K562 (cell line): ENCODE measurements around the gene GTPBP8. TPM values are rescaled to one million over a fixed set of nuclear protein-coding genes. Genes with fewer than 3 reads are reported as not detected.

ENCODE experiments used
- ATAC-seq: fragments of 200-7000 bp; cut with Tn5 transposase; 3 replicates; pipeline ENCODE4 v1.9.1; 2020; ENCODE audit warnings: moderate library complexity
- BruUV-seq: library from RNA; stranded (reverse); fragments of 400-500 nt; replicated peaks from 2 replicates; lab custom pipeline; 2021; lab: Mats Ljungman, UMichigan
- CTCF ChIA-PET: fragments of 300-600 bp; formaldehyde crosslinking; extraction: SDS; loops from one replicate; lab custom pipeline; 2021; ENCODE audit warnings: low intra/inter-chr PET ratio; lab: Yijun Ruan, JAX
- POLR2A ChIA-PET: fragments of 300-600, 350-650 bp; sonication (Branson Sonifier 250); formaldehyde crosslinking; extraction: SDS; loops from one replicate; lab custom pipeline; 2021; ENCODE audit warnings: antibody characterized with exemption, inconsistent platforms; lab: Yijun Ruan, JAX
- DNase-seq, 4 experiments: peaks; one replicate each; pipeline versions ENCODE4 v3.0.0 to v3.0.0-alpha.2; 2011 to 2018; ENCODE audit warnings: low spot score in 3 of 4, mixed read lengths in 3 of 4; ENCODE audit errors: extremely low read depth in 1 of 4
- FAIRE-seq: peaks from 2 replicates; lab custom pipeline; 2011; peaks lifted over from hg19 to GRCh38; lab: Jason Lieb, UNC
- H2AFZ ChIP-seq: 2 replicates; pipeline ENCODE4 v1.6.0; 2011; ENCODE audit warnings: low read depth, low read length, control low read depth, inconsistent platforms
- H3K27ac ChIP-seq: fragments of 200-600 bp; 3 replicates; pipeline ENCODE4 v1.8.0; 2011; ENCODE audit warnings: low read depth, mild to moderate bottlenecking, control low read depth, inconsistent platforms, low read length, moderate library complexity, mixed read lengths; ENCODE audit errors: extremely low read depth
- H3K27me3 ChIP-seq, 2 experiments: fragments of 300-600 bp in 1 of 2; 2 replicates in 1 of 2; 3 replicates in 1 of 2; pipeline versions ENCODE4 v1.6.0 to v1.8.0; 2011; ENCODE audit warnings: inconsistent platforms in 2 of 2, low read length in 2 of 2, mild to moderate bottlenecking in 1 of 2, mixed read lengths in 1 of 2, moderate library complexity in 1 of 2; ENCODE audit not compliant: control insufficient read depth in 2 of 2, insufficient read depth in 2 of 2
- H3K36me3 ChIP-seq: fragments of 300-600 bp; 3 replicates; pipeline ENCODE4 v1.8.0; 2011; ENCODE audit warnings: mild to moderate bottlenecking, low read length, inconsistent platforms; ENCODE audit not compliant: control insufficient read depth, insufficient read depth
- H3K4me1 ChIP-seq, 2 experiments: fragments of 200-600 bp in 1 of 2; replicated peaks in 1 of 2; 2 replicates in 1 of 2; 3 replicates in 1 of 2; pipeline versions ENCODE4 v1.5.1 to v1.8.0; 2011; ENCODE audit warnings: inconsistent platforms in 2 of 2, low read length in 2 of 2, mild to moderate bottlenecking in 1 of 2, mixed read lengths in 1 of 2, moderate library complexity in 1 of 2; ENCODE audit not compliant: control insufficient read depth in 2 of 2, insufficient read depth in 2 of 2
- H3K4me2 ChIP-seq: 2 replicates; pipeline ENCODE4 v1.6.1; 2011; ENCODE audit warnings: low read length, control low read depth, inconsistent platforms, mixed read lengths; ENCODE audit not compliant: insufficient read depth
- H3K4me3 ChIP-seq: fragments of 200-600 bp; sonication (generic), shearing (Covaris generic); 2 replicates; pipeline ENCODE4 v1.5.1; 2016; ENCODE audit warnings: control low read depth, inconsistent platforms
- H3K79me2 ChIP-seq: fragments of 200-600 bp; 3 replicates; pipeline ENCODE4 v1.8.0; 2011; ENCODE audit warnings: low read length, inconsistent platforms; ENCODE audit not compliant: control insufficient read depth, insufficient read depth
- H3K9ac ChIP-seq, 2 experiments: 2 replicates each; pipeline versions ENCODE4 v1.6.0 to v1.6.1; 2011; ENCODE audit warnings: low read depth in 2 of 2, low read length in 2 of 2, control low read depth in 1 of 2, inconsistent platforms in 1 of 2, mild to moderate bottlenecking in 1 of 2, mixed read lengths in 1 of 2; ENCODE audit not compliant: insufficient read depth in 1 of 2
- H3K9me1 ChIP-seq: one replicate; pipeline ENCODE4 v1.6.0; 2011; ENCODE audit warnings: inconsistent platforms, mild to moderate bottlenecking, low read length, moderate library complexity; ENCODE audit not compliant: control insufficient read depth, insufficient read depth
- H3K9me3 ChIP-seq: replicated peaks from 2 replicates; pipeline ENCODE4 v1.5.1; 2011; ENCODE audit warnings: low read depth, low read length, inconsistent platforms; ENCODE audit not compliant: control insufficient read depth, insufficient read depth
- H4K20me1 ChIP-seq: replicated peaks from 2 replicates; pipeline ENCODE4 v1.6.1; 2011; ENCODE audit warnings: low read length, inconsistent platforms, mixed read lengths; ENCODE audit not compliant: control insufficient read depth, insufficient read depth
- CEBPB ChIP-seq: fragments of 450-650 bp; IDR thresholded peaks from 2 replicates; pipeline ENCODE4 v1.6.1; 2016; ENCODE audit warnings: missing genetic modification characterization, missing compliant biosample characterization
- CEBPG ChIP-seq, 3 experiments: fragments of 200-800 bp in 1 of 3; sonication (Bioruptor generic) in 1 of 3; sonication (generic) in 1 of 3; formaldehyde crosslinking in 1 of 3; IDR thresholded peaks in 2 of 3; conservative IDR thresholded peaks in 1 of 3; 2 replicates each; pipeline versions ENCODE4 v1.6.1 to v1.8.0; 2016 to 2022; ENCODE audit warnings: missing compliant biosample characterization in 2 of 3, missing genetic modification characterization in 2 of 3, mild to moderate bottlenecking in 1 of 3, missing genetic modification reagents in 1 of 3
- SMARCC2 ChIP-seq: fragments of 450-650 bp; IDR thresholded peaks from 2 replicates; pipeline ENCODE4 v1.6.1; 2017; ENCODE audit warnings: antibody characterized with exemption, moderate library complexity, mild to moderate bottlenecking, low read depth
- ZNF121 ChIP-seq: sonication (generic); formaldehyde crosslinking; conservative IDR thresholded peaks from 2 replicates; pipeline ENCODE4 v1.8.0; 2022; ENCODE audit warnings: missing genetic modification reagents
- WGBS: fragments of 100-300 bp; shearing (Covaris generic); methylation state at CpG from one replicate; pipeline ENCODE4 v1.1.6; 2016; ENCODE audit warnings: low coverage, mixed read lengths; ENCODE audit not compliant: insufficient coverage; ENCODE audit errors: missing lambda C conversion rate; 5-methylcytosine and 5-hydroxymethylcytosine counted together
- in situ Hi-C: fragments of 300-500 bp; cut with MboI; formaldehyde crosslinking; loops from 4 replicates; pipeline ENCODE4 v1.15.0; 2018; ENCODE audit warnings: inconsistent platforms, mixed read lengths
- intact Hi-C: fragments of 100-400 bp; cut with micrococcal nuclease; formaldehyde crosslinking; loops from 2 replicates; pipeline ENCODE4 v1.14.2; 2022
- polyA plus RNA-seq, 8 experiments: library from polyadenylated mRNA; depleted of rRNA in 4 of 8; stranded (reverse) in 5 of 8; unstranded in 3 of 8; fragments of >200 nt; fragmentation: Nextera tagmentation in 2 of 8; fragmentation: Illumina TruSeq in 1 of 8; extraction: Ambion mirVana in 2 of 8; extraction: Trizol in 1 of 8; gene quantifications; 2 replicates each; pipeline versions ENCODE4 v1.2.1 to v1.2.3, GENCODE V29; 2011 to 2014; ENCODE audit warnings: inconsistent platforms in 1 of 8, missing spikeins in 1 of 8
- total RNA-seq, 7 experiments: library from RNA; depleted of rRNA in 6 of 7; stranded (reverse); fragments of >200 nt in 6 of 7; fragmentation: Illumina TruSeq in 2 of 7; extraction: Trizol in 2 of 7; gene quantifications; 2 replicates each; pipeline versions ENCODE4 v1.2.1 to v1.2.3, GENCODE V29; 2011 to 2021; ENCODE audit warnings: low replicate concordance in 1 of 7
- TF ChIP-seq, protein P1 (sequence below): fragments of 200-600 bp; sonication (generic); IDR thresholded peaks from one replicate; pipeline ENCODE4 v1.6.1; 2012; ENCODE audit warnings: mild to moderate bottlenecking, low read depth, low read length, inconsistent platforms

The GTPBP8 gene
- total and polyA plus RNA-seq, 9 of the 15 experiments (the other 6 are each of a cell fraction or from before 2014, with no cell fraction given): 14.0 to 33.3 (median 20.8) TPM

DNA sequence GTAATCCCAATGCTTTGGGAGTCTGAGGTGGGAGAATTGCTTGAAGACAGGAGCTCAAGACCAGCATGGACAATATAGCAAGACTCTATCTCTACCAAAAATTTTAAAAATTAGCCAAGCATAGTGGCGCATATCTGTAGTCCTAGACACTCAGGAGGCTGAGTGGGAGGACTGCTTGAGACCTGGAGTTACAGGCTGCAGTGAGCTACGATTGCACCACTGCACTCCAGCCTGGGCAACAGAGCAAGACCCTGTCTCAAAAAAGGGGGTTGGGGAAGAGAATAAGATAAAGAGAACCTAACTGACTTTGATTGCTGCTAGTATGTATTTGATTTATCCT is 16.6 kb upstream of the GTPBP8 start:
- Histone ChIP-seq H3K4me3 (no peak overlapping the region), H3K27me3 (no peaks in the 10 kb centered on the region), H3K4me2 (no peak overlapping the region), H2AFZ (no peak overlapping the region), H3K9me3 (no peaks in the 10 kb centered on the region), H3K9me1 (no peaks in the 10 kb centered on the region)
- no peak for ATAC-seq
- CTCF ChIA-PET: no interaction called here
- BruUV-seq: no TSS peak
- WGBS: 23% methylated on average over 2 of the region's 2 CpGs
- no peak for DNase-seq
- no peak for FAIRE-seq
- TF ChIP-seq ZNF121 (peak; percentile 47; the same call in 1 of the 2 replicates), SMARCC2 (no peak), CEBPB (tag) (0 out of 2 replicates have a peak, but pooled peaks have one; percentile 8), CEBPG (CRISPR knock-in tag; IDR thresholded peaks at IDR 0.05) (no peak), CEBPG (tag; conservative IDR thresholded peaks at IDR 0.05 in 1 of 2, IDR thresholded peaks at IDR 0.05 in 1 of 2) (peak in 1 of 2 experiments; percentile 14; a peak in 1 of 4 replicates)
- TF ChIP-seq, protein P1, sequence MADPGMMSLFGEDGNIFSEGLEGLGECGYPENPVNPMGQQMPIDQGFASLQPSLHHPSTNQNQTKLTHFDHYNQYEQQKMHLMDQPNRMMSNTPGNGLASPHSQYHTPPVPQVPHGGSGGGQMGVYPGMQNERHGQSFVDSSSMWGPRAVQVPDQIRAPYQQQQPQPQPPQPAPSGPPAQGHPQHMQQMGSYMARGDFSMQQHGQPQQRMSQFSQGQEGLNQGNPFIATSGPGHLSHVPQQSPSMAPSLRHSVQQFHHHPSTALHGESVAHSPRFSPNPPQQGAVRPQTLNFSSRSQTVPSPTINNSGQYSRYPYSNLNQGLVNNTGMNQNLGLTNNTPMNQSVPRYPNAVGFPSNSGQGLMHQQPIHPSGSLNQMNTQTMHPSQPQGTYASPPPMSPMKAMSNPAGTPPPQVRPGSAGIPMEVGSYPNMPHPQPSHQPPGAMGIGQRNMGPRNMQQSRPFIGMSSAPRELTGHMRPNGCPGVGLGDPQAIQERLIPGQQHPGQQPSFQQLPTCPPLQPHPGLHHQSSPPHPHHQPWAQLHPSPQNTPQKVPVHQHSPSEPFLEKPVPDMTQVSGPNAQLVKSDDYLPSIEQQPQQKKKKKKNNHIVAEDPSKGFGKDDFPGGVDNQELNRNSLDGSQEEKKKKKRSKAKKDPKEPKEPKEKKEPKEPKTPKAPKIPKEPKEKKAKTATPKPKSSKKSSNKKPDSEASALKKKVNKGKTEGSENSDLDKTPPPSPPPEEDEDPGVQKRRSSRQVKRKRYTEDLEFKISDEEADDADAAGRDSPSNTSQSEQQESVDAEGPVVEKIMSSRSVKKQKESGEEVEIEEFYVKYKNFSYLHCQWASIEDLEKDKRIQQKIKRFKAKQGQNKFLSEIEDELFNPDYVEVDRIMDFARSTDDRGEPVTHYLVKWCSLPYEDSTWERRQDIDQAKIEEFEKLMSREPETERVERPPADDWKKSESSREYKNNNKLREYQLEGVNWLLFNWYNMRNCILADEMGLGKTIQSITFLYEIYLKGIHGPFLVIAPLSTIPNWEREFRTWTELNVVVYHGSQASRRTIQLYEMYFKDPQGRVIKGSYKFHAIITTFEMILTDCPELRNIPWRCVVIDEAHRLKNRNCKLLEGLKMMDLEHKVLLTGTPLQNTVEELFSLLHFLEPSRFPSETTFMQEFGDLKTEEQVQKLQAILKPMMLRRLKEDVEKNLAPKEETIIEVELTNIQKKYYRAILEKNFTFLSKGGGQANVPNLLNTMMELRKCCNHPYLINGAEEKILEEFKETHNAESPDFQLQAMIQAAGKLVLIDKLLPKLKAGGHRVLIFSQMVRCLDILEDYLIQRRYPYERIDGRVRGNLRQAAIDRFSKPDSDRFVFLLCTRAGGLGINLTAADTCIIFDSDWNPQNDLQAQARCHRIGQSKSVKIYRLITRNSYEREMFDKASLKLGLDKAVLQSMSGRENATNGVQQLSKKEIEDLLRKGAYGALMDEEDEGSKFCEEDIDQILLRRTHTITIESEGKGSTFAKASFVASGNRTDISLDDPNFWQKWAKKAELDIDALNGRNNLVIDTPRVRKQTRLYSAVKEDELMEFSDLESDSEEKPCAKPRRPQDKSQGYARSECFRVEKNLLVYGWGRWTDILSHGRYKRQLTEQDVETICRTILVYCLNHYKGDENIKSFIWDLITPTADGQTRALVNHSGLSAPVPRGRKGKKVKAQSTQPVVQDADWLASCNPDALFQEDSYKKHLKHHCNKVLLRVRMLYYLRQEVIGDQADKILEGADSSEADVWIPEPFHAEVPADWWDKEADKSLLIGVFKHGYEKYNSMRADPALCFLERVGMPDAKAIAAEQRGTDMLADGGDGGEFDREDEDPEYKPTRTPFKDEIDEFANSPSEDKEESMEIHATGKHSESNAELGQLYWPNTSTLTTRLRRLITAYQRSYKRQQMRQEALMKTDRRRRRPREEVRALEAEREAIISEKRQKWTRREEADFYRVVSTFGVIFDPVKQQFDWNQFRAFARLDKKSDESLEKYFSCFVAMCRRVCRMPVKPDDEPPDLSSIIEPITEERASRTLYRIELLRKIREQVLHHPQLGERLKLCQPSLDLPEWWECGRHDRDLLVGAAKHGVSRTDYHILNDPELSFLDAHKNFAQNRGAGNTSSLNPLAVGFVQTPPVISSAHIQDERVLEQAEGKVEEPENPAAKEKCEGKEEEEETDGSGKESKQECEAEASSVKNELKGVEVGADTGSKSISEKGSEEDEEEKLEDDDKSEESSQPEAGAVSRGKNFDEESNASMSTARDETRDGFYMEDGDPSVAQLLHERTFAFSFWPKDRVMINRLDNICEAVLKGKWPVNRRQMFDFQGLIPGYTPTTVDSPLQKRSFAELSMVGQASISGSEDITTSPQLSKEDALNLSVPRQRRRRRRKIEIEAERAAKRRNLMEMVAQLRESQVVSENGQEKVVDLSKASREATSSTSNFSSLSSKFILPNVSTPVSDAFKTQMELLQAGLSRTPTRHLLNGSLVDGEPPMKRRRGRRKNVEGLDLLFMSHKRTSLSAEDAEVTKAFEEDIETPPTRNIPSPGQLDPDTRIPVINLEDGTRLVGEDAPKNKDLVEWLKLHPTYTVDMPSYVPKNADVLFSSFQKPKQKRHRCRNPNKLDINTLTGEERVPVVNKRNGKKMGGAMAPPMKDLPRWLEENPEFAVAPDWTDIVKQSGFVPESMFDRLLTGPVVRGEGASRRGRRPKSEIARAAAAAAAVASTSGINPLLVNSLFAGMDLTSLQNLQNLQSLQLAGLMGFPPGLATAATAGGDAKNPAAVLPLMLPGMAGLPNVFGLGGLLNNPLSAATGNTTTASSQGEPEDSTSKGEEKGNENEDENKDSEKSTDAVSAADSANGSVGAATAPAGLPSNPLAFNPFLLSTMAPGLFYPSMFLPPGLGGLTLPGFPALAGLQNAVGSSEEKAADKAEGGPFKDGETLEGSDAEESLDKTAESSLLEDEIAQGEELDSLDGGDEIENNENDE: no peak
- TF ChIP-seq, all 486 proteins: peak for 3
- H3K36me3 ChIP-seq: no peaks in the 10 kb centered on the region
- in situ Hi-C loops (no loop called here), intact Hi-C loops (loop anchor here (10.0 kb wide), 1 partner anchor 119 kb away; no protein-coding TSS in a partner anchor)
- POLR2A ChIA-PET: no interaction called here
- no peaks in the 10 kb centered on the region for H4K20me1 ChIP-seq
- H3K27ac ChIP-seq: no peak overlapping the region
- no peaks in the 10 kb centered on the region for H3K79me2 ChIP-seq
- H3K4me1 ChIP-seq: no peaks in the 10 kb centered on the region
- H3K9ac ChIP-seq: no peak overlapping the region
